ENCODE measurements around the gene C5orf63. TPM values are rescaled to one million over a fixed set of nuclear protein-coding genes. Genes with fewer than 3 reads are reported as not detected.

Gene C5orf63
- total RNA-seq, 3 donors from 2014 or later (not counting 1 experiment from before 2014, with no cell fraction given): 10.4 to 18.8 (median 11.7) TPM

GRCh38 chr5:127046343-127047072, 26.8 kb downstream of the C5orf63 start:
- H3K36me3 Mint-ChIP-seq: no peaks in the 10 kb centered on the region
- H3K27me3 Mint-ChIP-seq (ENCODE audit: low read depth in 2 of 2): no peaks in the 10 kb centered on the region
- no peak for TF ChIP-seq CTCF (IDR thresholded peaks at IDR 0.05)
- Histone ChIP-seq H3K4me1 (ENCODE audit: control insufficient read depth, insufficient read depth, low read length) (no peaks in the 10 kb centered on the region), H3K27me3 (ENCODE audit: control insufficient read depth, insufficient read depth, low read length) (no peaks in the 10 kb centered on the region), H3K27ac (ENCODE audit: low read length) (no peak overlapping the region), H3K36me3 (ENCODE audit: control insufficient read depth, insufficient read depth, low read length) (no peaks in the 10 kb centered on the region), H3K9me3 (ENCODE audit: control insufficient read depth, insufficient read depth, low read length) (no peaks in the 10 kb centered on the region), H3K4me3 (ENCODE audit: low read length) (no peak overlapping the region)
- ATAC-seq: no peak
- intact Hi-C loops (cut with micrococcal nuclease): no loop called here
- DNase-seq: no peak
- no peak overlapping the region for H3K4me3 Mint-ChIP-seq
- H3K27ac Mint-ChIP-seq: no peak overlapping the region
- H3K4me1 Mint-ChIP-seq: no peaks in the 10 kb centered on the region
- no peaks in the 10 kb centered on the region for H3K9me3 Mint-ChIP-seq
- WGBS (ENCODE audit: insufficient coverage): 97% methylated on average over 4 of the region's 4 CpGs

GRCh38 chr5:127042593-127042992, 30.7 kb downstream of the C5orf63 start:
- Mint-ChIP-seq H3K27ac (no peak overlapping the region), H3K4me1 (no peaks in the 10 kb centered on the region), H3K27me3 (ENCODE audit: low read depth in 2 of 2) (no peaks in the 10 kb centered on the region), H3K9me3 (no peaks in the 10 kb centered on the region), H3K36me3 (no peaks in the 10 kb centered on the region), H3K4me3 (no peak overlapping the region)
- H3K27ac ChIP-seq (ENCODE audit: low read length): no peak overlapping the region
- WGBS (ENCODE audit: insufficient coverage): no CpG with 5 or more reads among the region's 2 CpGs
- intact Hi-C loops (cut with micrococcal nuclease): no loop called here
- no peak for TF ChIP-seq CTCF (IDR thresholded peaks at IDR 0.05)
- no peaks in the 10 kb centered on the region for H3K36me3 ChIP-seq (ENCODE audit: control insufficient read depth, insufficient read depth, low read length)
- no peaks in the 10 kb centered on the region for H3K27me3 ChIP-seq (ENCODE audit: control insufficient read depth, insufficient read depth, low read length)
- no peaks in the 10 kb centered on the region for H3K4me1 ChIP-seq (ENCODE audit: control insufficient read depth, insufficient read depth, low read length)
- H3K9me3 ChIP-seq (ENCODE audit: control insufficient read depth, insufficient read depth, low read length): no peaks in the 10 kb centered on the region
- peak in 1 of 2 donors; percentile 26 for DNase-seq
- H3K4me3 ChIP-seq (ENCODE audit: low read length): no peak overlapping the region
- no peak for ATAC-seq

- Mint-ChIP-seq H3K4me3 (no peak overlapping the region), H3K4me1 (no peaks in the 10 kb centered on the region), H3K27me3 (ENCODE audit: low read depth in 2 of 2) (no peaks in the 10 kb centered on the region), H3K27ac (no peak overlapping the region), H3K36me3 (no peaks in the 10 kb centered on the region), H3K9me3 (no peaks in the 10 kb centered on the region)
- H3K27ac ChIP-seq (ENCODE audit: low read length): no peak overlapping the region
- intact Hi-C loops (cut with micrococcal nuclease): no loop called here
- H3K9me3 ChIP-seq (ENCODE audit: control insufficient read depth, insufficient read depth, low read length): no peaks in the 10 kb centered on the region
- ATAC-seq (no peak), DNase-seq (no peak)
- no peaks in the 10 kb centered on the region for H3K36me3 ChIP-seq (ENCODE audit: control insufficient read depth, insufficient read depth, low read length)
- TF ChIP-seq CTCF (IDR thresholded peaks at IDR 0.05): no peak
- no peaks in the 10 kb centered on the region for H3K27me3 ChIP-seq (ENCODE audit: control insufficient read depth, insufficient read depth, low read length)
- WGBS (ENCODE audit: insufficient coverage): 95% methylated on average over 2 of the region's 3 CpGs
- no peak overlapping the region for H3K4me3 ChIP-seq (ENCODE audit: low read length)
- no peaks in the 10 kb centered on the region for H3K4me1 ChIP-seq (ENCODE audit: control insufficient read depth, insufficient read depth, low read length)
Observed at GRCh38 chr5:127041571-127041970, 31.7 kb downstream of the C5orf63 start.
